ENCODE data around the gene TMEM266.

- TF ChIP-seq CTCF (tag by site-specific recombination; IDR thresholded peaks at IDR 0.05): no peak
- TF ChIP-seq HOXA7 (CRISPR knock-in tag; IDR thresholded peaks at IDR 0.05; ENCODE audit: borderline replicate concordance): no peak
- no peak for TF ChIP-seq ZNF274 (IDR thresholded peaks at IDR 0.05; ENCODE audit: low read length)
- no peak for TF ChIP-seq ZNF274 (tag by site-specific recombination; IDR thresholded peaks at IDR 0.05; ENCODE audit: borderline replicate concordance)
- TF ChIP-seq ZNF24 (tag by site-specific recombination; IDR thresholded peaks at IDR 0.05): no peak
- TF ChIP-seq ZBTB1 (tag by site-specific recombination; IDR thresholded peaks at IDR 0.05): no peak
- TF ChIP-seq, protein P1, sequence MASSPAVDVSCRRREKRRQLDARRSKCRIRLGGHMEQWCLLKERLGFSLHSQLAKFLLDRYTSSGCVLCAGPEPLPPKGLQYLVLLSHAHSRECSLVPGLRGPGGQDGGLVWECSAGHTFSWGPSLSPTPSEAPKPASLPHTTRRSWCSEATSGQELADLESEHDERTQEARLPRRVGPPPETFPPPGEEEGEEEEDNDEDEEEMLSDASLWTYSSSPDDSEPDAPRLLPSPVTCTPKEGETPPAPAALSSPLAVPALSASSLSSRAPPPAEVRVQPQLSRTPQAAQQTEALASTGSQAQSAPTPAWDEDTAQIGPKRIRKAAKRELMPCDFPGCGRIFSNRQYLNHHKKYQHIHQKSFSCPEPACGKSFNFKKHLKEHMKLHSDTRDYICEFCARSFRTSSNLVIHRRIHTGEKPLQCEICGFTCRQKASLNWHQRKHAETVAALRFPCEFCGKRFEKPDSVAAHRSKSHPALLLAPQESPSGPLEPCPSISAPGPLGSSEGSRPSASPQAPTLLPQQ (tag by site-specific recombination; IDR thresholded peaks at IDR 0.05): no peak
- TF ChIP-seq ZNF175 (tag by site-specific recombination; IDR thresholded peaks at IDR 0.05): no peak
- no peak for TF ChIP-seq ZNF677 (tag by site-specific recombination; IDR thresholded peaks at IDR 0.05)
- TF ChIP-seq, protein P2, sequence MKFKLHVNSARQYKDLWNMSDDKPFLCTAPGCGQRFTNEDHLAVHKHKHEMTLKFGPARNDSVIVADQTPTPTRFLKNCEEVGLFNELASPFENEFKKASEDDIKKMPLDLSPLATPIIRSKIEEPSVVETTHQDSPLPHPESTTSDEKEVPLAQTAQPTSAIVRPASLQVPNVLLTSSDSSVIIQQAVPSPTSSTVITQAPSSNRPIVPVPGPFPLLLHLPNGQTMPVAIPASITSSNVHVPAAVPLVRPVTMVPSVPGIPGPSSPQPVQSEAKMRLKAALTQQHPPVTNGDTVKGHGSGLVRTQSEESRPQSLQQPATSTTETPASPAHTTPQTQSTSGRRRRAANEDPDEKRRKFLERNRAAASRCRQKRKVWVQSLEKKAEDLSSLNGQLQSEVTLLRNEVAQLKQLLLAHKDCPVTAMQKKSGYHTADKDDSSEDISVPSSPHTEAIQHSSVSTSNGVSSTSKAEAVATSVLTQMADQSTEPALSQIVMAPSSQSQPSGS (tag by site-specific recombination; IDR thresholded peaks at IDR 0.05; ENCODE audit: low read depth): no peak
These were observed 59.0 kb downstream of the TMEM266 start for GRCh38 chr15:76118767-76119166.
